ENCODE data around the gene PDZRN4.

- TF ChIP-seq, protein P1, sequence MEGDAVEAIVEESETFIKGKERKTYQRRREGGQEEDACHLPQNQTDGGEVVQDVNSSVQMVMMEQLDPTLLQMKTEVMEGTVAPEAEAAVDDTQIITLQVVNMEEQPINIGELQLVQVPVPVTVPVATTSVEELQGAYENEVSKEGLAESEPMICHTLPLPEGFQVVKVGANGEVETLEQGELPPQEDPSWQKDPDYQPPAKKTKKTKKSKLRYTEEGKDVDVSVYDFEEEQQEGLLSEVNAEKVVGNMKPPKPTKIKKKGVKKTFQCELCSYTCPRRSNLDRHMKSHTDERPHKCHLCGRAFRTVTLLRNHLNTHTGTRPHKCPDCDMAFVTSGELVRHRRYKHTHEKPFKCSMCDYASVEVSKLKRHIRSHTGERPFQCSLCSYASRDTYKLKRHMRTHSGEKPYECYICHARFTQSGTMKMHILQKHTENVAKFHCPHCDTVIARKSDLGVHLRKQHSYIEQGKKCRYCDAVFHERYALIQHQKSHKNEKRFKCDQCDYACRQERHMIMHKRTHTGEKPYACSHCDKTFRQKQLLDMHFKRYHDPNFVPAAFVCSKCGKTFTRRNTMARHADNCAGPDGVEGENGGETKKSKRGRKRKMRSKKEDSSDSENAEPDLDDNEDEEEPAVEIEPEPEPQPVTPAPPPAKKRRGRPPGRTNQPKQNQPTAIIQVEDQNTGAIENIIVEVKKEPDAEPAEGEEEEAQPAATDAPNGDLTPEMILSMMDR (IDR thresholded peaks at IDR 0.05; ENCODE audit: low read depth, low read length) = no peak
- TF ChIP-seq EZH2phosphoT487 (IDR thresholded peaks at IDR 0.05; ENCODE audit: low read depth) = no peak
These were observed 285.9 kb downstream of the PDZRN4 start for GRCh38 chr12:41474001-41474400.

Measured in OCI-LY3 (cell line).